Ramos (cell line): ENCODE results near the gene JCAD.

Experiments
- in situ Hi-C: fragments of 300-500 bp; cut with MboI; formaldehyde crosslinking; loops from one replicate; pipeline ENCODE4 v1.14.3; 2022; ENCODE audit warnings: low sequenced_read_pairs; ENCODE audit not compliant: unreplicated experiment

Gene JCAD

GRCh38 chr10:30002426-30003266, 56.7 kb downstream of the JCAD start:
- in situ Hi-C loops, result loop anchor here (10.0 kb wide), 1 partner anchor 232 kb away; no protein-coding TSS in a partner anchor

GRCh38 chr10:30000802-30001571, 58.4 kb downstream of the JCAD start:
- in situ Hi-C loops, result loop anchor here (10.0 kb wide), 1 partner anchor 234 kb away; no protein-coding TSS in a partner anchor

- in situ Hi-C loops, result loop anchor here (25.0 kb wide), 1 partner anchor 589 kb away; no protein-coding TSS in a partner anchor
These were observed 61.1 kb downstream of the JCAD start for GRCh38 chr10:29998142-29998808.

GRCh38 chr10:29994811-29995210, 64.6 kb downstream of the JCAD start:
- in situ Hi-C loops, result loop anchor here (25.0 kb wide), 1 partner anchor 592 kb away; no protein-coding TSS in a partner anchor

- in situ Hi-C loops, result loop anchor here (25.0 kb wide), 1 partner anchor 594 kb away; no protein-coding TSS in a partner anchor
These were observed 66.0 kb downstream of the JCAD start for GRCh38 chr10:29993319-29993915.

GRCh38 chr10:29992914-29993313, 66.5 kb downstream of the JCAD start:
- in situ Hi-C loops, result loop anchor here (25.0 kb wide), 1 partner anchor 594 kb away; no protein-coding TSS in a partner anchor

GRCh38 chr10:29991382-29991781, 68.0 kb downstream of the JCAD start:
- in situ Hi-C loops, result loop anchor here (25.0 kb wide), 1 partner anchor 596 kb away; no protein-coding TSS in a partner anchor

- in situ Hi-C loops, result loop anchor here (25.0 kb wide), 1 partner anchor 600 kb away; no protein-coding TSS in a partner anchor
These were observed 71.9 kb downstream of the JCAD start for GRCh38 chr10:29987471-29987870.

- in situ Hi-C loops, result loop anchor here (25.0 kb wide), 1 partner anchor 604 kb away; no protein-coding TSS in a partner anchor
These were observed 76.3 kb downstream of the JCAD start for GRCh38 chr10:29982997-29983648.

GRCh38 chr10:29981510-29981909, 77.9 kb downstream of the JCAD start:
- in situ Hi-C loops, result loop anchor here (25.0 kb wide), 1 partner anchor 606 kb away; no protein-coding TSS in a partner anchor

GRCh38 chr10:29980084-29980483, 79.3 kb downstream of the JCAD start:
- in situ Hi-C loops, result loop anchor here (25.0 kb wide), 1 partner anchor 607 kb away; no protein-coding TSS in a partner anchor

- in situ Hi-C loops, result loop anchor here (25.0 kb wide), 1 partner anchor 608 kb away; no protein-coding TSS in a partner anchor
These were observed 80.0 kb downstream of the JCAD start for GRCh38 chr10:29979421-29979779.

GRCh38 chr10:29977171-29977570, 82.2 kb downstream of the JCAD start:
- in situ Hi-C loops, result loop anchor here (25.0 kb wide), 1 partner anchor 610 kb away; no protein-coding TSS in a partner anchor

- in situ Hi-C loops, result loop anchor here (25.0 kb wide), 1 partner anchor 611 kb away; no protein-coding TSS in a partner anchor
These were observed 83.3 kb downstream of the JCAD start for GRCh38 chr10:29976134-29976533.

- in situ Hi-C loops, result loop anchor here (25.0 kb wide), 1 partner anchor 613 kb away; no protein-coding TSS in a partner anchor
These were observed 84.6 kb downstream of the JCAD start for GRCh38 chr10:29974773-29975172.

GRCh38 chr10:29973921-29974320, 85.5 kb downstream of the JCAD start:
- in situ Hi-C loops, result no loop called here

GRCh38 chr10:29970576-29970975, 88.8 kb downstream of the JCAD start:
- in situ Hi-C loops, result no loop called here

GRCh38 chr10:29970012-29970396, 89.4 kb downstream of the JCAD start:
- in situ Hi-C loops, result no loop called here
